Calu3 (cell line): ENCODE data around the gene CCNF. TPM values are rescaled to one million over a fixed set of nuclear protein-coding genes. Genes with fewer than 3 reads are reported as not detected.

Experiments used
- BruUV-seq: library from RNA; stranded (reverse); fragments of 400-500 nt; replicated peaks from 2 replicates; lab custom pipeline; 2021; lab: Mats Ljungman, UMichigan
- CTCF ChIA-PET: fragments of 300-600 bp; sonication (Branson Sonifier 250); formaldehyde crosslinking; loops from one replicate; lab custom pipeline; 2022; ENCODE audit warnings: antibody characterized with exemption; lab: Charles Lee
- DNase-seq: peaks from one replicate; pipeline ENCODE4 v3.0.0; 2022
- H3K27ac Mint-ChIP-seq: one replicate; pipeline ENCODE4 v1.8.0; 2022; ENCODE audit warnings: mixed read lengths; ENCODE audit not compliant: unreplicated experiment
- H3K27me3 Mint-ChIP-seq: one replicate; pipeline ENCODE4 v1.8.0; 2022; ENCODE audit warnings: mixed read lengths; ENCODE audit not compliant: unreplicated experiment
- H3K36me3 Mint-ChIP-seq: one replicate; pipeline ENCODE4 v1.8.0; 2022; ENCODE audit warnings: mild to moderate bottlenecking, moderate library complexity, mixed read lengths; ENCODE audit not compliant: insufficient read depth, unreplicated experiment
- H3K4me1 Mint-ChIP-seq: one replicate; pipeline ENCODE4 v1.8.0; 2022; ENCODE audit warnings: mild to moderate bottlenecking, low read depth, mixed read lengths; ENCODE audit not compliant: unreplicated experiment
- H3K4me3 Mint-ChIP-seq: one replicate; pipeline ENCODE4 v1.8.0; 2022; ENCODE audit warnings: mild to moderate bottlenecking, low read depth, moderate library complexity, mixed read lengths; ENCODE audit not compliant: unreplicated experiment
- H3K9me3 Mint-ChIP-seq: one replicate; pipeline ENCODE4 v1.8.0; 2022; ENCODE audit warnings: low read depth, mixed read lengths; ENCODE audit not compliant: unreplicated experiment
- CTCF ChIP-seq: fragments of 200-600 bp; IDR thresholded peaks from one replicate; pipeline ENCODE4 v1.8.0; 2022; ENCODE audit warnings: antibody characterized with exemption; ENCODE audit not compliant: unreplicated experiment
- intact Hi-C: fragments of 100-400 bp; cut with micrococcal nuclease; formaldehyde crosslinking; loops from one replicate; pipeline ENCODE4 v1.10.0; 2022; ENCODE audit not compliant: unreplicated experiment
- total RNA-seq: library from RNA; stranded (reverse); gene quantifications from 2 replicates; pipeline ENCODE4 v1.2.3, GENCODE V29; 2022

CCNF gene
- total RNA-seq, 1 experiment from 2014 or later, result 54.5 TPM

GRCh38 chr16:2497695-2498484, 68.6 kb downstream of the CCNF start:
- Mint-ChIP-seq H3K27me3 (no peaks in the 10 kb centered on the region), H3K36me3 (peaks cover 6% of the 10 kb centered on the region), H3K4me1 (no peaks in the 10 kb centered on the region), H3K9me3 (no peaks in the 10 kb centered on the region), H3K27ac (no peak overlapping the region), H3K4me3 (no peak overlapping the region)
- TF ChIP-seq CTCF, result no peak
- no TSS peak for BruUV-seq
- DNase-seq, result no peak
- CTCF ChIA-PET, result no interaction called here
- intact Hi-C loops, result no loop called here

GRCh38 chr16:2498531-2499253, 69.4 kb downstream of the CCNF start:
- no peaks in the 10 kb centered on the region for H3K4me1 Mint-ChIP-seq
- no TSS peak for BruUV-seq
- peaks cover 6% of the 10 kb centered on the region for H3K36me3 Mint-ChIP-seq
- no peaks in the 10 kb centered on the region for H3K27me3 Mint-ChIP-seq
- no peak overlapping the region for H3K4me3 Mint-ChIP-seq
- H3K9me3 Mint-ChIP-seq, result no peaks in the 10 kb centered on the region
- CTCF ChIA-PET, result no interaction called here
- intact Hi-C loops, result no loop called here
- no peak for TF ChIP-seq CTCF
- DNase-seq, result no peak
- no peak overlapping the region for H3K27ac Mint-ChIP-seq

GRCh38 chr16:2499454-2499853, 70.2 kb downstream of the CCNF start:
- Mint-ChIP-seq H3K4me1 (no peaks in the 10 kb centered on the region), H3K27me3 (no peaks in the 10 kb centered on the region), H3K36me3 (peaks cover 6% of the 10 kb centered on the region), H3K9me3 (no peaks in the 10 kb centered on the region), H3K27ac (no peak overlapping the region), H3K4me3 (no peak overlapping the region)
- CTCF ChIA-PET, result no interaction called here
- BruUV-seq, result no TSS peak
- no peak for DNase-seq
- intact Hi-C loops, result no loop called here
- TF ChIP-seq CTCF, result no peak

- Mint-ChIP-seq H3K27me3 (no peaks in the 10 kb centered on the region), H3K27ac (no peak overlapping the region), H3K4me1 (no peaks in the 10 kb centered on the region), H3K36me3 (peaks cover 6% of the 10 kb centered on the region), H3K9me3 (no peaks in the 10 kb centered on the region), H3K4me3 (no peak overlapping the region)
- no TSS peak for BruUV-seq
- CTCF ChIA-PET, result no interaction called here
- TF ChIP-seq CTCF, result no peak
- intact Hi-C loops, result loop anchor here (2.0 to 10.0 kb wide), 2 partner anchors 65 to 157 kb away; no protein-coding TSS in a partner anchor
- DNase-seq, result no peak
These were observed 70.7 kb downstream of the CCNF start for GRCh38 chr16:2499890-2500429.
